COLO829 (cell line): Measurements from ENCODE around the gene RHOH.
"Not testable (repeated sequence)": the region's sequence is repeated elsewhere in the genome, so short reads cannot be mapped to it uniquely, and the experiment has no call there.

Experiments used
- DNase-seq: peaks from one replicate; pipeline ENCODE4 v3.0.0; 2012; ENCODE audit warnings: low spot score

Gene RHOH

DNA sequence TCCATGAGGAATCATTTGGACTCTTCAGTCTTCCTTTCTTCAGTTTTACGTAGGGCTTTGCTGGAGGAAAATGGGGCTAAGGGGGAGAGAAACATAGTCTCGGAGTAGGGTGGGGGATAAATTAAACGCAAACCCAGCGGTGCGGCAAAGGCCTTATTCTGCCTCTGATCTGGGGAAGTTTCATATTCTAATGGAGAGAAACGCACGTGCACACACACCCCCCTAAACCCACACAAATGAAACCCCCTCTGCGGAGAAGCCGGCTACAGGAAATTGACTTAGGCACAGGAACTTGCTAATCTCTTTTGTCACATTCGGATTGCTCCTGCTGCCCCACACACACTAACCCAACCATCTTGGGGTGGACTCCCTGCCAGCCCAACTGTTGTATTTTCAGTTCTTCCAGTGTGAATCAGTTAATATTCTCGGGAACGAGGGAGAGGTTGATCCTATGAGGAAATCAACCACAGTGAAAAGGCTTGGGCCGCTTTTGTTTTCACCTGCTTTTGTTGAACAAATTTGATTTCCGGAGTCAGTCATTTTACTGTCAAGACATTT, at the start of gene RHOH:
Gene RHOH (plus strand): TSS at position 308 of the 558 bp plus-strand sequence. CDS start 46,356 bp downstream, outside the sequence.
- DNase-seq = no peak

- DNase-seq = not testable (repeated sequence)
These were observed 49.3 kb upstream of the RHOH start for GRCh38 chr4:40147490-40147889.

GRCh38 chr4:40149960-40150385, 46.9 kb upstream of the RHOH start:
- DNase-seq = peak; percentile 8

- no peak for DNase-seq
These were observed 45.9 kb upstream of the RHOH start for GRCh38 chr4:40150932-40151331.

GRCh38 chr4:40152637-40153036, 44.2 kb upstream of the RHOH start:
- no peak for DNase-seq

GRCh38 chr4:40157436-40157835, 39.4 kb upstream of the RHOH start:
- DNase-seq = no peak

DNA sequence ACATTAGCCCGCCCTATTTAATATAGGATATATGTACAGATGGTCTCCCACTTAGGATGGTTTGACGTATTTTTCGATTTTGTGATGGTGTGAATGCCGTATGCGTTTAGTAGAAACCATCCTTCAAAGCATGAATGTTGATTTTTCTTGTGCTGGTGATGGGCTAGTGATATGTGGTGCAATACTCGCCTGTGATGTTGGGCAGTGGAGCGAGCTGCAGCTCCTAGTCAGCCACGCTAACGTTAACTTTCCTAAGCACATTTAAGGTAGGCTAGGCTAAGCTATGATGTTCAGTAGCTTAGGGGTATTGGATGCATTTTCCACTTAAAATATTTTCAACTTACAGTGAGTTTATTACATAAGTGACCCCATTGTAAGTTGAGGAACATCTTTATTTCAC, 36.6 kb upstream of the RHOH start:
- DNase-seq = no peak

- no peak for DNase-seq
These were observed 32.4 kb upstream of the RHOH start for GRCh38 chr4:40164459-40164858.

GRCh38 chr4:40165916-40166315, 30.9 kb upstream of the RHOH start:
- no peak for DNase-seq

- no peak for DNase-seq
These were observed 28.8 kb upstream of the RHOH start for GRCh38 chr4:40168070-40168469.

GRCh38 chr4:40170588-40170987, 26.2 kb upstream of the RHOH start:
- no peak for DNase-seq

DNA sequence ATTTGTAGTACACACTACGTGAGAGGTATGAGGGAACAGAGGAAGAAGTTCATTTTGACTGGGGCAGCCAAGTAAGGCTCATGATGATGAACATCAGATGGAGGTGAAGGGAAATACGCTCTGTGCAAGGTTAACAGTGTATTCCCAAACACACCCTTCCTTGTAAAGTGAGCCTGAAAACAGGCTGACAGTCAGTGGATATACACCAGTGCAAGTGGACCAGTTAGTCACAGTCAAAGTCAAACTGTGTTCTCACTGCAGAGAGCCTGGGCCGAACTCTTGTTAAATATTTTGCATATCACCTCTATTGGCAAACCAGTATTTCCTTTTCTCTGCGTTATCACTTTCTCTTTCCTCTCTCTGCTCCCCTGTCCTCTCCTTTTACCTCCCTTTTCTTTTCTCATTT, 23.4 kb upstream of the RHOH start:
- no peak for DNase-seq

DNA sequence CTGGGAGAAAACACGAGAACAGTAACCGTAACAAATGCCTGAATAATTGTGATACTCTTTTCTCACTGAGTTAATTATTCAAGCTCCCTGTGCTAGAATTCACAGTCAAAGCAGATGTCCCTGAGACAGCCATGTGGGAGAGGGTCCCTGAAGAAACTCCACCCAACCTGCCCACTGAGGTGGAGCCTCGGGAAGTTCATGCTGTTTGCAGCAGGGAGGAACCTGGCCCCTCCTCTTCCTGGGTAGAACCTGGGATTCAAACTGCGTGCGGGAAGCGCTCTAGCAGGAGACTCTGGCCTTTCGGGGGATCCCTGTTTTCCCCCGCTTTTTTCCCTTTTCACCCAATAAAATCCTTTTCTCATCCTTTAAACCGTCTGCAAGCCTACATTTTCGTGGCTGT, 20.2 kb upstream of the RHOH start:
- DNase-seq = no peak

- no peak for DNase-seq
These were observed 19.2 kb upstream of the RHOH start for GRCh38 chr4:40177591-40177990.

GRCh38 chr4:40178672-40179071, 18.2 kb upstream of the RHOH start:
- DNase-seq = no peak

- no peak for DNase-seq
These were observed 17.5 kb upstream of the RHOH start for GRCh38 chr4:40179360-40179759.

GRCh38 chr4:40180356-40180755, 16.5 kb upstream of the RHOH start:
- DNase-seq = no peak

GRCh38 chr4:40182001-40182400, 14.8 kb upstream of the RHOH start:
- DNase-seq = no peak

GRCh38 chr4:40182954-40183353, 13.9 kb upstream of the RHOH start:
- DNase-seq = no peak

DNA sequence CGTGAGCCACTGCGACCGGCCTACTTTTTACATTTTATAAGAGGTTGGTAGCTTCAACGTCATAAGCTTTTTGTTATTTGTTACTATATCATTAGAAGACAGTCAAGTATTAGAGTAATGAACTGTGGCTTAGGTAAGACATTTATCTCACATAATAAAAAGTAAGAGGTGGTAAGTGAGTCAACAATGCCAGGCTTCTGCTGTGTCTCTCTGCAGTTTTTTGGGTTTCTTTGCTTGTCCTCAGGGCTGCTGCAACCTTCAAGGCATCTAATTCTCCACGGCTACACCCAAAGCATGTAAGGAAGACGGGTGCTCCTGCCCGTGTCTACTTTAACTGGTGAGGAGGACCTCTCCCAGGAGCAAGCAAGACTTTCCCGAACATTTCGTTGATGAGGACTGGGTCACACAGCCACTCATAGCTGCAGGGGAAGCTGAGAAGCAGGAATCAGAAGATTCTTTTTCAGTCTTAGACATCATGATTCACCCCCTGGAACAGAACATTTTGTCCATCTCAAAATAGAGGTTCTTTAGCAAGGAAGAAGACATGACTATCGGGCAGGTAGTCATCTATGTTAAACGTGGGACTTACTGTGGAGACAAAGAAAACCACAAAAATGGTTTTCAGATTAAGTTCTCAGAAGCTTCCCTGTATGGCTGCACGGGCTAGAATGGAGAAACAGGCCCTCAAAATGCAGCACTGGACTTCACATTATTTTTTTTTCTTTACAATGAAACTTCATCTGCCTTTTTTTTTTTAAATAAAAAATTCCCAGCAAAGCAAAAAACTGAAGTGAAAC, 13.0 kb upstream of the RHOH start:
- no peak for DNase-seq

GRCh38 chr4:40185830-40186664, 10.8 kb upstream of the RHOH start:
- DNase-seq = no peak

DNA sequence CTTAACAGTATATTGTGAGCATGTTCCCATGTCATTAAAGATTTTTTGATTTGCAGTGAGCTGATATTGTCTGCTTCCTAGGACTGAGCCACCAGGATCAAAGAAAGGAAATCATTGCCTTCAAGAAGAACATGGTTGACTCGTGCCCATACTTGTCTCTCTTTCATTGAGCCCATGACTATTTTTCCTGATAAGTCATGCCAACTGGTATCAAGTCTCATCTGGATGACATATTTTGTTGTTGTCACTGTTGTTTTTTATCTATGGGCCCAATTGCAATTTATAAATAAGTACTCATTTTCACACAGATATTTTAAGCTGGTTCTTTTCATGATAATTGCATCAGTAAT, 10.2 kb upstream of the RHOH start:
- no peak for DNase-seq

DNA sequence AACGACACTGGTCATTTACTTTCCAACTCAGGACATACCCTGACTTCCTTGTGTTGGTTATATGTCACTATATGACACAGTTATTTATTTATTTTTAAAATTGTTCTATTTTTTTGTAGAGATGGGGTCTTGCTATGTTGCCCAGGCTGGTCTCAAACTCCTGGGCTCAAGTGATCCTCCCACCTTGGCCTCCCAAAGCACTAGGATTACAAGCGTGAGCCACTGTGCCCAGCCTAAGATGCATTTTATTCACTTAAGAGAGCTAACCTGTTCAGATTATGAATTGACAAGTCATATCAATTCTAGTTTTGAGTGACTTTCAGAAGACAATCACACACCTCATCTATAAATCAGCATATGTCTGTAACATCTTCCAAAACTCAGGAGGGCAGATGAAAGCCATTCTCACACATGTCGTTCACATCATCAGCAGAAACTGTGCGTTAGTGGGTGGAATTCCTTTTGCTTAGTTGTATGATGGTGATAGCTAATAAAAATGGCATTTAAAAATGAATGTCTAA, 9.4 kb upstream of the RHOH start:
- no peak for DNase-seq
